Measurements from ENCODE around the gene TACC2.
A peak's percentile ranks its signal among the peaks of the same experiment; 100 is the strongest.

Gene TACC2

DNA sequence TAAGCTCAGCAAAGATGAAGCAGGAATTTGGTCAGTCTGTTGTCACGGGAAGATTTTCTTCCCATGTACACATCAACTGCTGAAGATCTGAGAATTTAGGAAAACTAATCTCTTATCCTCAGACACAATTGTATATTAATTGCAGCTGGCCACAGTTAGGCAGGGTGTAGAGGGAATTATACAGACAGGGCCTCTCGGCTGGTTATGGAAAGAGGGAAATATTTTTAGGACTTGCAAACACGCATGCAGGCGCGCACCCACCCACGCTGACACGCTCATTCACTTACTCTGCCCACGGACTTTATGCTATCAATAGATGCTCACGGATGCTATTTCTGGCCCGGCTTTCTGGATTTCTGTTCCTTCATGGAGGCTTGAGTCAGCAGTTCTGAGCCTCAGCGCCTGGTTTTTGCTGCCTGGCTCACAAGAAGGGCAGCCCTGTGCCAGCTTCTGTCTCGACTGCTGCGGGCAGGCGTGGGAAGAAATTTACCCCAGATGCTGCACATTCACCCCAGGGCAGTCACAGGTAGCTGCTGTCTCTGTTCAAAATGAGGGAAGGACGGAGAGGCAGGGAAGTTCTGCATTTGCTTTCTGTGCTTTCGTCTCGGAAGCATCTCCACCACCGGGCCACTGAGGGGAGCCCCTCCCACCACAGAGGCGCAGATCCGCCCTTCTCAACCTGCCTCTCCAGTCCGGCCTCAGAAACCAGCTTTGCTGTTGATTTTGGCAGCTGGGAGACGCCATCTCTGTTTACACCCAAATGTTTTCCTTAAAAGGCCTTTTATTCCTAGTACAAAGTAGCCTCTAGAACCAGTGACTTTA, 165.8 kb downstream of the TACC2 start:
- TF ChIP-seq, protein P1, sequence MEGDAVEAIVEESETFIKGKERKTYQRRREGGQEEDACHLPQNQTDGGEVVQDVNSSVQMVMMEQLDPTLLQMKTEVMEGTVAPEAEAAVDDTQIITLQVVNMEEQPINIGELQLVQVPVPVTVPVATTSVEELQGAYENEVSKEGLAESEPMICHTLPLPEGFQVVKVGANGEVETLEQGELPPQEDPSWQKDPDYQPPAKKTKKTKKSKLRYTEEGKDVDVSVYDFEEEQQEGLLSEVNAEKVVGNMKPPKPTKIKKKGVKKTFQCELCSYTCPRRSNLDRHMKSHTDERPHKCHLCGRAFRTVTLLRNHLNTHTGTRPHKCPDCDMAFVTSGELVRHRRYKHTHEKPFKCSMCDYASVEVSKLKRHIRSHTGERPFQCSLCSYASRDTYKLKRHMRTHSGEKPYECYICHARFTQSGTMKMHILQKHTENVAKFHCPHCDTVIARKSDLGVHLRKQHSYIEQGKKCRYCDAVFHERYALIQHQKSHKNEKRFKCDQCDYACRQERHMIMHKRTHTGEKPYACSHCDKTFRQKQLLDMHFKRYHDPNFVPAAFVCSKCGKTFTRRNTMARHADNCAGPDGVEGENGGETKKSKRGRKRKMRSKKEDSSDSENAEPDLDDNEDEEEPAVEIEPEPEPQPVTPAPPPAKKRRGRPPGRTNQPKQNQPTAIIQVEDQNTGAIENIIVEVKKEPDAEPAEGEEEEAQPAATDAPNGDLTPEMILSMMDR (conservative IDR thresholded peaks at IDR 0.05; ENCODE audit: low read depth, low read length), result no peak
- no peak overlapping the region for H3K4me3 ChIP-seq (ENCODE audit: low read length)
- DNase-seq (ENCODE audit: low read depth), result no peak

DNA sequence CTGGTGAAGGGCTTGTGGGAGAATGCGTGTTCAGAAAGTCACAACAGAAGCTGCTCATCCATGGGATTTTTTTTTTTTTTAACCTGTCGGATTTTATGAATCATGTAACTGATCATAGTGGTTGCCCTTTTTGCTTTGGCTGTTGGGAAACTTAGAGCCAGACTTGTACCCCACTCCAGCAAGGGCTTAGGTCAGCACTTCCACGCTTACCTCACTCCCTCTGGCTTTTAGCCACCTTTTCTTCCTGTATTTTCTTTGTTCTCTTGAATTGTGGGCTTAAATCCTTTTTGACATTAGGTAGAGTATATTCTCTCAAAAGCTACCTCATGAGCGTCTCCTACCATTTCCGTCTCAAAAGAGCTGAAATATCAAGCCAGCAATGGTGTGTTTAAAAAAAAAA, 168.5 kb downstream of the TACC2 start:
- DNase-seq (ENCODE audit: low read depth), result no peak
- no peak overlapping the region for H3K4me3 ChIP-seq (ENCODE audit: low read length)
- TF ChIP-seq, protein P1 (conservative IDR thresholded peaks at IDR 0.05; ENCODE audit: low read depth, low read length), result no peak

DNA sequence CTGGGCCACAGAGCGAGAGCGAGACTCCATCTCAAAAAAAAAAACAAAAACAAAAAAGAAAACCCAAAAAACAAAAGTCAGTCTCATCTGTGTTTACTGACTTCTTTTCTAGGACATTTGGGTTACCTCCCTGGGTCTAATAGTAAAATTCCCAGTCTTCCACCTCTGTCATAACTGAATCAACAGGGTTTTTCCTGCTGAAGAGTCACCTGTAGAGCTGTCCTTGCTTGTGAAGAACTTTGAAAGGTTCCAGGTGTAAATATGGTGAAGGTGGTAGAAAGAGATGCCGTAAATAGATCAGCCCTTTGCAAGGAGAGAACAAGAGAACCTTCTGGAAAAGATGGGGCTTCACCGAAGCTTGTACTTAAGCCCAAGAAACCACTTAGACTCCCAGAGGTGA, 169.4 kb downstream of the TACC2 start:
- TF ChIP-seq, protein P1 (conservative IDR thresholded peaks at IDR 0.05; ENCODE audit: low read depth, low read length), result no peak
- no peak for DNase-seq (ENCODE audit: low read depth)
- no peak overlapping the region for H3K4me3 ChIP-seq (ENCODE audit: low read length)

DNA sequence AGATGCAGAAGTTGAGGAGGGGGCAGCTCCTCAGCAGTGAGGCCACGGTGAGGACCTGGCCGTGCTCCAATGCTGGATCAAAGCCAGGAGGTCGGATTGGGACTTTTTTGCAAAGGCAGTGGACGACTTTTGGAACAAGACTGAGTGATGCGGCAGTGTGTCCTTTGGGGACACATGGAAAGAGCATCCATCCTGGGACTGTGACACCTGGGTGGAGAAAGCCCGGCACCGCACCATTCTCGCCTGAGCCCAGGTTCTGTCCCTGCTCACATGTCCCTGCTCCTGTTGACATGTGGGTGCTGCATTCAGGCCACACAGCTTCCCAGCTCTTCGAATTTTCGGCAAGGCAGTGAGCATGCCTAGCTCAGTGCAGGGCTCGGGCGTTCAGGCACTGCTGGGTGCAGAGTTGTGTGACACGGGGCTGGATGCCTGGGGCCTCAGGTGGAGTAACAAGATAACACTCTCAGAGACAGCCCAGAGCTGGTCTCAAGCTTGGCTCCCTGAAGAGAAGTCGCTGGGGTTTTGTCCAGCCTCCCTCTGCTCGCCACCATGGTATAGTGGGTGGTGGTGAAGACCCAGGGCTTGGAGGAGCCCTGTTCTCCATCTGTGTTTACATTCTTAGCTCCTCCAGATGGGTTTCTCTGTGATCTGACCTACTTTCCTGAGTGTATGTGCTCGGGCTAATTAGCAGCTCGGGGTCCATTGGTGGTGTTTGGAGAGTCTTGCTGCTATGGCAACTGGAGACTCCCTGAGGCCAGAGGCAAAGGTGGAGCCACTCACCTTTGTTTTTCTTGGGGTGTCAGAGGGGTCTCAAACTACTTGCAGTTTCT, 170.4 kb downstream of the TACC2 start:
- TF ChIP-seq, protein P1 (conservative IDR thresholded peaks at IDR 0.05; ENCODE audit: low read depth, low read length), result no peak
- H3K4me3 ChIP-seq (ENCODE audit: low read length), result no peak overlapping the region

DNA sequence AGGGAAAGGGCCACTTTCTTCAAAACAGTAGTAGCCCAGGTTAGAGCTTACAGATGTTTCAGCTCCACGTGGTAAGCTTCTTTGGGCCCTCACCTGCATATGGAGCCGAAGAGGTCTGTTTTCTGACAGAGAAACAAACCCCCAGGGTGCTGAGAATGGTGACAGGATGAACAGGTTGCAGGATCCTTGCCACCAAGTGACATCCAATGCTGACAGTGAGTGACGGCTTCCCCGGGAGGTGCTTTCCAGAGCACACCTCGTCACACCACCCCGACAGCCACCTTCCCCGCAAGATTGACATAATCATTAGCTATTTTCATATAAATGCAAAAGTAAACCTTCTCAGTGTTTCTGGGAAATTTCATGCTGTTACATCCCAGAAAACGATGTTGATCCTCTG, 172.8 kb downstream of the TACC2 start:
- TF ChIP-seq, protein P1 (conservative IDR thresholded peaks at IDR 0.05; ENCODE audit: low read depth, low read length), result no peak
- no peak overlapping the region for H3K4me3 ChIP-seq (ENCODE audit: low read length)
- no peak for DNase-seq (ENCODE audit: low read depth)

More for the DNA sequence above, 170.4 kb downstream of the TACC2 start:
- DNase-seq (ENCODE audit: low read depth), result no peak

DNA sequence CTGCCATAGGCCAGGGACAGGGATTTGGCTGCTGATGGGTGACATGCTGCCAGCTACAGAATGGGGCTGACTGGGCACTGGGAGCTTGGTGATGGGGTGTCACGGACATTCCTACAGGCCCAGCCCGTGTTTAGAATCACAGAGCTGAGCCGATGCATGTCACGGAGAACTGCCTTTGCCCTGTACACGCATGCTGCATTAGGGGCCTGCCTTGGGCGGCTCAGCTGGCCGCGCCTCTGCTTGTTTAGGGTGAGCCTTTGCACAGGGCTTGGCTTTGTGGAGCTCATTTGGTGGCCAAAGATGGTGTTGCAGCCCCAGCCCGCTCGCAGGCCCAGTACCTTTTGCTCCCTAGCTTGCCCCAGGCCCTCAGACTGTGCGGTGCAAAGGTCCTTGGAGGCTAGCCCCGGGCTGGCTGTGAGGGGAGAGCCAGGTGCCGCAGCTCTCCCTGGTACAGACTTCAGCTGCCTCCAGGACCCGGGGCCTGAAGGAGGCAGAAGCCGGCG, 173.8 kb downstream of the TACC2 start:
- H3K4me3 ChIP-seq (ENCODE audit: low read length), result peak overlapping the region; percentile 61
- no peak for DNase-seq (ENCODE audit: low read depth)
- TF ChIP-seq, protein P1 (conservative IDR thresholded peaks at IDR 0.05; ENCODE audit: low read depth, low read length), result no peak

All from retinal pigment epithelial cell (primary cell).